Type B pancreatic cell (in vitro differentiated cells): ENCODE measurements around the gene IL2. TPM values are rescaled to one million over a fixed set of nuclear protein-coding genes. Genes with fewer than 3 reads are reported as not detected.

Source experiments
- DNase-seq: peaks from one replicate; pipeline ENCODE4 v3.0.0; 2021; ENCODE audit warnings: mixed read lengths; ENCODE audit not compliant: unreplicated experiment; ENCODE audit errors: extremely low spot score
- H3K27ac Mint-ChIP-seq: 2 replicates; pipeline ENCODE4 v1.8.0; 2021; ENCODE audit warnings: mild to moderate bottlenecking, mixed read lengths
- H3K27me3 Mint-ChIP-seq: 2 replicates; pipeline ENCODE4 v1.8.0; 2021; ENCODE audit warnings: mixed read lengths
- H3K36me3 Mint-ChIP-seq: 2 replicates; pipeline ENCODE4 v1.8.0; 2021; ENCODE audit warnings: mixed read lengths
- H3K4me1 Mint-ChIP-seq: one replicate; pipeline ENCODE4 v1.8.0; 2021; ENCODE audit warnings: mixed read lengths; ENCODE audit not compliant: unreplicated experiment
- H3K4me3 Mint-ChIP-seq: 2 replicates; pipeline ENCODE4 v1.8.0; 2021; ENCODE audit warnings: mild to moderate bottlenecking, mixed read lengths
- H3K9me3 Mint-ChIP-seq: 2 replicates; pipeline ENCODE4 v1.8.0; 2021; ENCODE audit warnings: mixed read lengths
- CTCF ChIP-seq: fragments of 200-600 bp; sonication (generic); conservative IDR thresholded peaks from 2 replicates; pipeline ENCODE4 v1.5.0; 2021; ENCODE audit warnings: antibody characterized with exemption, mild to moderate bottlenecking
- long read RNA-seq: library from polyadenylated mRNA; unstranded; transcript quantifications from one replicate; pipeline ENCODE4 v2.0.0, GENCODE V29; 2020
- total RNA-seq: library from RNA; stranded (reverse); gene quantifications from 2 replicates; pipeline ENCODE4 v1.2.1, GENCODE V29; 2021; ENCODE audit warnings: low replicate concordance

Gene IL2
- total RNA-seq, result not detected in 2 replicates
- long read RNA-seq, result 0 reads

- Mint-ChIP-seq H3K4me3 (no peak within 1 kb of the TSS), H3K4me1 (no peaks in the 10 kb centered on the region), H3K9me3 (no peaks in the 10 kb centered on the region)
Observed at GRCh38 chr4:122456231-122457116, at the start of gene IL2. IL2 (minus strand) TSS chr4:122456725; CDS start chr4:122456440, 285 bp downstream.

GRCh38 chr4:122503214-122503613, 46.7 kb upstream of the IL2 start:
- Mint-ChIP-seq H3K27me3 (no peaks in the 10 kb centered on the region), H3K4me3 (no peak overlapping the region), H3K27ac (no peak overlapping the region), H3K36me3 (no peaks in the 10 kb centered on the region), H3K9me3 (no peaks in the 10 kb centered on the region), H3K4me1 (no peaks in the 10 kb centered on the region)
- no peak for DNase-seq
- TF ChIP-seq CTCF, result no peak

More at GRCh38 chr4:122456231-122457116, at the start of gene IL2:
- TF ChIP-seq CTCF, result no peak
- DNase-seq, result no peak
- Mint-ChIP-seq H3K27ac (no peak within 1 kb of the TSS), H3K36me3 (no peaks in the 10 kb centered on the region), H3K27me3 (no peaks in the 10 kb centered on the region)

GRCh38 chr4:122500852-122501501, 44.5 kb upstream of the IL2 start:
- Mint-ChIP-seq H3K27me3 (no peaks in the 10 kb centered on the region), H3K27ac (no peak overlapping the region), H3K36me3 (no peaks in the 10 kb centered on the region), H3K9me3 (no peaks in the 10 kb centered on the region), H3K4me1 (no peaks in the 10 kb centered on the region), H3K4me3 (no peak overlapping the region)
- no peak for TF ChIP-seq CTCF
- no peak for DNase-seq

GRCh38 chr4:122489061-122489460, 32.5 kb upstream of the IL2 start:
- Mint-ChIP-seq H3K4me3 (no peak overlapping the region), H3K9me3 (no peaks in the 10 kb centered on the region), H3K27ac (no peak overlapping the region), H3K4me1 (no peaks in the 10 kb centered on the region), H3K36me3 (no peaks in the 10 kb centered on the region), H3K27me3 (no peaks in the 10 kb centered on the region)
- DNase-seq, result no peak
- no peak for TF ChIP-seq CTCF

- no peaks in the 10 kb centered on the region for H3K9me3 Mint-ChIP-seq
- no peak overlapping the region for H3K4me3 Mint-ChIP-seq
- TF ChIP-seq CTCF, result no peak
- no peaks in the 10 kb centered on the region for H3K36me3 Mint-ChIP-seq
- H3K27me3 Mint-ChIP-seq, result no peaks in the 10 kb centered on the region
- DNase-seq, result no peak
- H3K27ac Mint-ChIP-seq, result no peak overlapping the region
- H3K4me1 Mint-ChIP-seq, result no peaks in the 10 kb centered on the region
Observed at GRCh38 chr4:122483481-122483880, 27.0 kb upstream of the IL2 start.
